Activated naive CD4-positive, alpha-beta T cell treated with anti-CD3 and anti-CD28 coated beads, Interleukin-2, amount 50 U/mL, for 24 hours (primary cell): ENCODE data around the gene SIRT7.

Source experiments
- H3K27ac Mint-ChIP-seq: one replicate; pipeline ENCODE4 v1.8.0; 2021; ENCODE audit warnings: mild to moderate bottlenecking, mixed read lengths
- H3K27me3 Mint-ChIP-seq: one replicate; pipeline ENCODE4 v1.8.0; 2021; ENCODE audit warnings: mixed read lengths
- H3K36me3 Mint-ChIP-seq: one replicate; pipeline ENCODE4 v1.8.0; 2021; ENCODE audit warnings: mixed read lengths
- H3K4me1 Mint-ChIP-seq: one replicate; pipeline ENCODE4 v1.8.0; 2021; ENCODE audit warnings: mixed read lengths
- H3K4me3 Mint-ChIP-seq: one replicate; pipeline ENCODE4 v1.8.0; 2021; ENCODE audit warnings: mild to moderate bottlenecking, mixed read lengths
- H3K9me3 Mint-ChIP-seq: one replicate; pipeline ENCODE4 v1.8.0; 2021; ENCODE audit warnings: mixed read lengths

The SIRT7 gene

DNA sequence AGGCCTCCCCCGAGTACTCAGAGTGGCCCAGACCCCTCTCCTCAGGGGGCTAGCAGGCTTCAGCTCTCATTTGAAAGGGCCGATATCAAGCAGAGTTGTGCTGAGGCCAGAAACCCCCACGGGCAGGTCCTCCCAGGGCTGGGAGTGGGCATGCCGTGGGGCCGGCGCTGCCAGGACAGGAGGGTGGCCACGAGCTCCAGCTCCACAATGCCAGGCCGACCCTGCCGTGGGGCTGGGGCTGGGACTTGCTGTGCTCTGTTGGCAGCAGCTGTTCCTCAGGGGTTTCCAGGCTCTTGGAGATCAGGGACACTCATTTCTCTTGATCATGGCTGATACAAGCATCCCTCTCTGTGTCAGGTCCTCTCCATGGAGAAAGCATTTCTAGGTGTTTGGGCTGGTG lies 19.1 kb downstream of the SIRT7 start:
- H3K4me3 Mint-ChIP-seq = no peak overlapping the region
- peaks cover 7% of the 10 kb centered on the region for H3K27me3 Mint-ChIP-seq

GRCh38 chr17:81898029-81898866 lies 19.7 kb downstream of the SIRT7 start:
- H3K36me3 Mint-ChIP-seq = peaks cover 11% of the 10 kb centered on the region
- no peak overlapping the region for H3K27ac Mint-ChIP-seq
- peaks cover 7% of the 10 kb centered on the region for H3K4me1 Mint-ChIP-seq
- no peak overlapping the region for H3K4me3 Mint-ChIP-seq
- H3K27me3 Mint-ChIP-seq = peaks cover 7% of the 10 kb centered on the region
- no peaks in the 10 kb centered on the region for H3K9me3 Mint-ChIP-seq

More for the DNA sequence above, 19.1 kb downstream of the SIRT7 start:
- H3K4me1 Mint-ChIP-seq = peaks cover 7% of the 10 kb centered on the region
- H3K27ac Mint-ChIP-seq = no peak overlapping the region
- H3K36me3 Mint-ChIP-seq = peaks cover 11% of the 10 kb centered on the region
- H3K9me3 Mint-ChIP-seq = no peaks in the 10 kb centered on the region

DNA sequence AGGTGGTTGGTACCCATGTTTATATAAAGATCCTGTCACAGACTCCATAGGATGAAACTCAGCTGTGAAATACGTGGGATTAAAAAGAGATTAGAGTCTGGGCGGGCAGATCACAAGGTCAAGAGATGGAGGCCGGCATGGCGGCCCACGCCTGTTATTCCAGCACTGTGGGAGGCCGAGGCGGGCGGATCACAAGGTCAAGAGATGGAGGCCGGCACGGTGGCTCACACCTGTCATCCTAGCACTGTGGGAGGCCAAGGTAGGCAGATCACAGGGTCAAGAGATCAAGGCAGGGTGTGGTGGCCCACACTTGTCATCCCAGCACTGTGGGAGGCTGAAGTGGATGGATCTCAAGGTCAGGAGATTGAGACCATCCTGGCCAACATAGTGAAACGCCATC lies 22.6 kb downstream of the SIRT7 start:
- peaks cover 1% of the 10 kb centered on the region for H3K27me3 Mint-ChIP-seq
- no peak overlapping the region for H3K4me3 Mint-ChIP-seq
- H3K4me1 Mint-ChIP-seq = peaks cover 3% of the 10 kb centered on the region
- no peaks in the 10 kb centered on the region for H3K9me3 Mint-ChIP-seq
- no peak overlapping the region for H3K27ac Mint-ChIP-seq
- peaks cover 12% of the 10 kb centered on the region for H3K36me3 Mint-ChIP-seq

DNA sequence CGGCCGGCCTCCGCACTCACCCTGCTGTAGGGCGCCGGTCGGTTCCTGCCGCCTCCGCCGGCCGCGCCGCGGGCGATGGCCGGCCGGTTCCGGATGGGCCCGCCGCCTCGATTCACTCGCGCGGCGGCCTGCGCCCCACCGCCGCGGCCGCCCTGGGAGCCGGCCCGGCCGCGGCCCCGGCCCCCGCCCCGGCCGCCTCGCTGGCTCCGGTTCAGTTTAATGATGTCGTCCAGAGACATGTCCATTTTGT lies 26.7 kb downstream of the SIRT7 start:
- Mint-ChIP-seq H3K27me3 (no peaks in the 10 kb centered on the region), H3K36me3 (peaks cover 15% of the 10 kb centered on the region), H3K4me3 (peak overlapping the region; percentile 96), H3K9me3 (no peaks in the 10 kb centered on the region), H3K4me1 (peaks cover 17% of the 10 kb centered on the region), H3K27ac (peak overlapping the region; percentile 100)

GRCh38 chr17:81890447-81891302 lies 27.3 kb downstream of the SIRT7 start:
- no peaks in the 10 kb centered on the region for H3K27me3 Mint-ChIP-seq
- no peaks in the 10 kb centered on the region for H3K9me3 Mint-ChIP-seq
- H3K27ac Mint-ChIP-seq = peak overlapping the region; percentile 94
- peaks cover 15% of the 10 kb centered on the region for H3K36me3 Mint-ChIP-seq
- H3K4me1 Mint-ChIP-seq = peaks cover 18% of the 10 kb centered on the region
- H3K4me3 Mint-ChIP-seq = peak overlapping the region; percentile 89

DNA sequence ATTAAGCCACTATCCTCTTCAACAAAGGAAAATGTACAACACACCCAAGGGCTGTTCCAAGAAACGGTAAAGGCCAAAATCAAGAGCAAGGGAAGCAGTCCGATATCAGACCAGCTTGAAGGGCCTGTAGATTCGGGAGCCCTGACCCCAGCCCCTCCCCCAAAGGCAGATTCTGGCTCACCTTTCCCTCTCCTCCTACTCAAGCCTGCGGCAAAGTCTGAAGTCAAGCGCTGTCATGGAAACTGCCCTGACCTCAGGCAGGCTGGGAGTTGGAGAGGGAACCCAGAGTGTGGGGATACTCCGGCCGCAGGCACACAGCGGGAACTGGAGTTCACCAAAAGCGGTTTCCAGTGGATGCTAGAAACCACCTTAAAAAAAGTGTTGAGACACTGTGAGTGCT lies 28.4 kb downstream of the SIRT7 start:
- peaks cover 15% of the 10 kb centered on the region for H3K36me3 Mint-ChIP-seq
- no peaks in the 10 kb centered on the region for H3K9me3 Mint-ChIP-seq
- H3K4me3 Mint-ChIP-seq = peak overlapping the region; percentile 89
- H3K27ac Mint-ChIP-seq = no peak overlapping the region
- no peaks in the 10 kb centered on the region for H3K27me3 Mint-ChIP-seq
- peaks cover 21% of the 10 kb centered on the region for H3K4me1 Mint-ChIP-seq

DNA sequence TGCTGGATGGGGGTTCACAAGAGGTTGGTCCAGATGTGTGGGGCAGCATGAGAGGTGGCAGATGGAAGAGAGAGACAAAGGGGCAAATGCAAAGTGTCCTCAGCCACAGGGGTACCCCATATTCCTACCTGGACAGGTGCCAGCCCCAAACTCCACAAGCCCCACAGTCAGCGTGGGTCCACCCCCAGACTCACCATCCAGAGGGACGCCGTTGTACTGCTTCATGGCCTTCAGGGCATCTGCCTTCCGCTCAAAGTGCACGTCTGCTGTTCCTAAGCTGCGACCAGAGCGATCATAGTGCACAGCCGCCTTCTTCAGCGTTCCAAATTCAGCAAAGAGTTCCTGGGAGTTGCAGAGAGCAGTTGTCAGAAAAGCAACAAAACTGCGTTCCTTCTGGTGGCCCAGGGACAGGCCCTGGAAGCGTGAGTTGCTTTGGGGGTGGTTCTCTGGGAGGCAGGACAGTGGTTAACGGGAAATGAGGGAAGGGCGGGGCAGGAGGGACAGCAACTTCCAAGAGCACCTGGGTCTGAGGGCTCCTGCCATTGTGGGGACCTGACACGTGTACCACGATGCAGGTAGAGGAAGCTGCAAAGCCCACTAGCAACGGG lies 28.9 kb downstream of the SIRT7 start:
- Mint-ChIP-seq H3K4me3 (peak overlapping the region; percentile 89), H3K36me3 (peaks cover 15% of the 10 kb centered on the region), H3K9me3 (no peaks in the 10 kb centered on the region), H3K27me3 (no peaks in the 10 kb centered on the region), H3K4me1 (peaks cover 21% of the 10 kb centered on the region), H3K27ac (peak overlapping the region; percentile 59)

- peaks cover 21% of the 10 kb centered on the region for H3K4me1 Mint-ChIP-seq
- H3K27ac Mint-ChIP-seq = peak overlapping the region; percentile 59
- peaks cover 15% of the 10 kb centered on the region for H3K36me3 Mint-ChIP-seq
- H3K9me3 Mint-ChIP-seq = no peaks in the 10 kb centered on the region
- H3K27me3 Mint-ChIP-seq = no peaks in the 10 kb centered on the region
- peak overlapping the region; percentile 89 for H3K4me3 Mint-ChIP-seq
Measured at GRCh38 chr17:81888105-81888987, 29.6 kb downstream of the SIRT7 start.

DNA sequence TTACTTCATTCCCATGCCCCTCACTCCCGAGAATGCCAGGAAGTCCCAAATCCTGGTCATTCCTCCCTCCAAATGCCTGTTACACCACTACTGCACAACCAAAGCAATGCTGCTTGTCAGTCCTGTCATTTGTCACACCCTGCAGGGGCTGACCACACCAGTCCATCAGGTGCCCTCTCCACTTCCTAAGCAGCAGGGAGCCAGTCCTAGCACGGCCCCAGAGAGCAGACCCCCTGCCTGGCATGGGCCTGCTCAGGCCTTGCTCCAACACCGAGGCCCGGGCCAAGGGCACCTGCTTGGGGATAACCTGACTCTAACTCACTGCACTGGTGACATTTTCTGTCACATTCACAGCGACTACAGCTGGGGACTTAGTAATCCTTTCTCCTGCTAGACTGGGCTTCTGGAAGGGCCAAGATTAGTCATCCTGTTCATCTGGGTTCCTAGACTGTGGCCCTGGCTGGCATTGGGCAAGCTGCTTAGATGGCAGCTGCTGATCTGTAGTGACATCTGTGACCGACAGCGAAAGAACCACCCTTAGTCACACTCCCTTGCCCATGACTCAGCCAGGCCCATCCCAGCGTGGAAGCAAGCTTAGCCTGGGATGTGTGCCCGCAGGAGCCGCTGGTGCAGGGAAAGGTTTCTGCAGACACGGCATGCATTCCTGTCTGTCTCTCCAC lies 32.0 kb downstream of the SIRT7 start:
- peak overlapping the region; percentile 80 for H3K27ac Mint-ChIP-seq
- no peaks in the 10 kb centered on the region for H3K9me3 Mint-ChIP-seq
- no peaks in the 10 kb centered on the region for H3K27me3 Mint-ChIP-seq
- H3K4me1 Mint-ChIP-seq = peaks cover 18% of the 10 kb centered on the region
- H3K36me3 Mint-ChIP-seq = peaks cover 13% of the 10 kb centered on the region
- no peak overlapping the region for H3K4me3 Mint-ChIP-seq

- H3K27ac Mint-ChIP-seq = peak overlapping the region; percentile 80
- no peaks in the 10 kb centered on the region for H3K9me3 Mint-ChIP-seq
- peaks cover 13% of the 10 kb centered on the region for H3K36me3 Mint-ChIP-seq
Measured at GRCh38 chr17:81885454-81885853, 32.5 kb downstream of the SIRT7 start.

GRCh38 chr17:81884968-81885367 lies 33.0 kb downstream of the SIRT7 start:
- no peaks in the 10 kb centered on the region for H3K9me3 Mint-ChIP-seq
- H3K4me1 Mint-ChIP-seq = peaks cover 18% of the 10 kb centered on the region
- H3K36me3 Mint-ChIP-seq = peaks cover 8% of the 10 kb centered on the region
- no peak overlapping the region for H3K4me3 Mint-ChIP-seq
- no peak overlapping the region for H3K27ac Mint-ChIP-seq
- no peaks in the 10 kb centered on the region for H3K27me3 Mint-ChIP-seq

More at GRCh38 chr17:81885454-81885853, 32.5 kb downstream of the SIRT7 start:
- Mint-ChIP-seq H3K4me1 (peaks cover 18% of the 10 kb centered on the region), H3K4me3 (no peak overlapping the region), H3K27me3 (no peaks in the 10 kb centered on the region)

GRCh38 chr17:81884520-81884919 lies 33.5 kb downstream of the SIRT7 start:
- H3K4me1 Mint-ChIP-seq = peaks cover 18% of the 10 kb centered on the region
- H3K4me3 Mint-ChIP-seq = no peak overlapping the region
- no peaks in the 10 kb centered on the region for H3K9me3 Mint-ChIP-seq
- no peaks in the 10 kb centered on the region for H3K27me3 Mint-ChIP-seq
- H3K27ac Mint-ChIP-seq = no peak overlapping the region
- peaks cover 11% of the 10 kb centered on the region for H3K36me3 Mint-ChIP-seq

DNA sequence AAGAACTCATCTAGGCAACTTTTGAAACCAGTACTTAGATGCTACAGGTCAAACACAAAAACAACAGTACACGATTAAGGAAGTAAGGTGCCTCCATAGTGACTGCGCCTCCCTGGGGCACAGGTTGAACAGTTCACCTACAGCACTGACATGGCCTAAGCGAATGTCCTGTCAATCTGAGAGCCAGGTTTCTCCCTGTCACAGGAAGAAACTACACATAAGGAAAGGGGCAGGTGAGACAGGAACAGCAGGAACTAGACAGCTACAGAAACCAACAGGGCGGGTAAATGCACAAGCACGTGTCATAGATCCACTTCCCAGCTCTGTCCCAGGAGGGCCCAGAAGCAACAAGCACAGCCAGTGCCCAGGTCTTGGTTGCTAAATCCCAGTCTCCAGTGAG lies 38.9 kb downstream of the SIRT7 start:
- no peak overlapping the region for H3K4me3 Mint-ChIP-seq
- H3K4me1 Mint-ChIP-seq = peaks cover 7% of the 10 kb centered on the region
- no peaks in the 10 kb centered on the region for H3K9me3 Mint-ChIP-seq
- H3K27me3 Mint-ChIP-seq = no peaks in the 10 kb centered on the region
- no peak overlapping the region for H3K27ac Mint-ChIP-seq
- peaks cover 9% of the 10 kb centered on the region for H3K36me3 Mint-ChIP-seq

GRCh38 chr17:81878294-81878693 lies 39.7 kb downstream of the SIRT7 start:
- no peak overlapping the region for H3K4me3 Mint-ChIP-seq
- H3K36me3 Mint-ChIP-seq = peaks cover 9% of the 10 kb centered on the region
- no peaks in the 10 kb centered on the region for H3K9me3 Mint-ChIP-seq
- H3K4me1 Mint-ChIP-seq = peaks cover 14% of the 10 kb centered on the region
- no peak overlapping the region for H3K27ac Mint-ChIP-seq
- no peaks in the 10 kb centered on the region for H3K27me3 Mint-ChIP-seq

DNA sequence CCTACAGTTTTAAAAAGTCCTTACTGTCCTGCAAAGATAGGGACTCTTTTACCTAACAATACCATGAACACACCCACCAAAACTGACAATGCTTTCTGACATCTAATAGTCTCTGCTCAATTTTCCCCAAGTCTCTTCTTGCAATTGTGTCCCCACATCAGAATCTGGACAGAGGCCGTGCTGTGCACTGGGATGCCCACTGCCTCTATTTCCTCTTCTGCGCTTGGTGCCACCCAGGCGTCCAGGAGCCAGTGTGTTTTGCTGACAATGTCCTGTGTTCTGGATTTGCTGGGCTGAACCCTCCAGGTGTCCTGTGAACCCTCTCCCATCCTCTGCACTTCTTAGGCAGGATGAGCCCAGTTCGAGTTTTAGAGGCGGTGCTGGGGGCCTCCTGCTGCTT lies 40.4 kb downstream of the SIRT7 start:
- no peaks in the 10 kb centered on the region for H3K27me3 Mint-ChIP-seq
- peaks cover 9% of the 10 kb centered on the region for H3K36me3 Mint-ChIP-seq
- H3K27ac Mint-ChIP-seq = no peak overlapping the region
- H3K4me1 Mint-ChIP-seq = peaks cover 21% of the 10 kb centered on the region
- H3K4me3 Mint-ChIP-seq = no peak overlapping the region
- no peaks in the 10 kb centered on the region for H3K9me3 Mint-ChIP-seq
